HG03196 (cell line): ENCODE data around the gene NFXL1.
"Not testable (repeated sequence)": the region's sequence is repeated elsewhere in the genome, so short reads cannot be mapped to it uniquely, and the experiment has no call there.

Source experiments
- ATAC-seq: cut with Tn5 transposase; IDR thresholded peaks from one replicate; pipeline ENCODE4 v1.9.1; 2021; ENCODE audit not compliant: unreplicated experiment

The NFXL1 gene

GRCh38 chr4:47914220-47914925 is at the start of gene NFXL1:
TSS of gene NFXL1 (minus strand) at chr4:47914583. CDS start at chr4:47914203, 380 bp downstream.
- peak; percentile 98 for ATAC-seq

GRCh38 chr4:47954677-47955076 is 40.3 kb upstream of the NFXL1 start:
- no peak for ATAC-seq

- ATAC-seq: no peak
These were observed 39.9 kb upstream of the NFXL1 start for GRCh38 chr4:47954245-47954644.

- no peak for ATAC-seq
These were observed 31.7 kb upstream of the NFXL1 start for GRCh38 chr4:47945930-47946726.

- ATAC-seq: no peak
These were observed 27.9 kb upstream of the NFXL1 start for GRCh38 chr4:47942081-47942819.

- ATAC-seq: no peak
These were observed 25.1 kb upstream of the NFXL1 start for GRCh38 chr4:47939456-47939855.

GRCh38 chr4:47936336-47936735 is 22.0 kb upstream of the NFXL1 start:
- ATAC-seq: no peak

- no peak for ATAC-seq
These were observed 19.5 kb upstream of the NFXL1 start for GRCh38 chr4:47933840-47934239.

GRCh38 chr4:47930971-47931804 is 16.8 kb upstream of the NFXL1 start:
- no peak for ATAC-seq

- ATAC-seq: no peak
These were observed 15.4 kb upstream of the NFXL1 start for GRCh38 chr4:47929682-47930201.

GRCh38 chr4:47926667-47927258 is 12.4 kb upstream of the NFXL1 start:
- ATAC-seq: peak; percentile 83

GRCh38 chr4:47923261-47923608 is 8.9 kb upstream of the NFXL1 start:
- not testable (repeated sequence) for ATAC-seq

- not testable (repeated sequence) for ATAC-seq
These were observed 8.3 kb upstream of the NFXL1 start for GRCh38 chr4:47922436-47923260.

GRCh38 chr4:47917163-47917562 is 2.8 kb upstream of the NFXL1 start:
- not testable (repeated sequence) for ATAC-seq

GRCh38 chr4:47915378-47915777 is 995 bp upstream of the NFXL1 start:
- ATAC-seq: no peak

GRCh38 chr4:47914926-47915237 is 499 bp upstream of the NFXL1 start:
- peak; percentile 18 for ATAC-seq

GRCh38 chr4:47913861-47914219 is 543 bp downstream of the NFXL1 start:
- peak; percentile 27 for ATAC-seq

GRCh38 chr4:47913330-47913729 is 1.1 kb downstream of the NFXL1 start:
- ATAC-seq: no peak

- no peak for ATAC-seq
These were observed 7.2 kb downstream of the NFXL1 start for GRCh38 chr4:47907089-47907646.
